CD4-positive, alpha-beta T cell treated with Interleukin-1 beta for 1 hour (primary cell): Measurements from ENCODE around the gene NLGN1.
A peak's percentile ranks its signal among the peaks of the same experiment; 100 is the strongest.
"Not testable (repeated sequence)": the region's sequence is repeated elsewhere in the genome, so short reads cannot be mapped to it uniquely, and the experiment has no call there.

Experiments used
- DNase-seq, 2 donors: peaks; one replicate each; pipeline ENCODE4 v3.0.0-alpha.2; 2020 to 2022

NLGN1 gene

DNA sequence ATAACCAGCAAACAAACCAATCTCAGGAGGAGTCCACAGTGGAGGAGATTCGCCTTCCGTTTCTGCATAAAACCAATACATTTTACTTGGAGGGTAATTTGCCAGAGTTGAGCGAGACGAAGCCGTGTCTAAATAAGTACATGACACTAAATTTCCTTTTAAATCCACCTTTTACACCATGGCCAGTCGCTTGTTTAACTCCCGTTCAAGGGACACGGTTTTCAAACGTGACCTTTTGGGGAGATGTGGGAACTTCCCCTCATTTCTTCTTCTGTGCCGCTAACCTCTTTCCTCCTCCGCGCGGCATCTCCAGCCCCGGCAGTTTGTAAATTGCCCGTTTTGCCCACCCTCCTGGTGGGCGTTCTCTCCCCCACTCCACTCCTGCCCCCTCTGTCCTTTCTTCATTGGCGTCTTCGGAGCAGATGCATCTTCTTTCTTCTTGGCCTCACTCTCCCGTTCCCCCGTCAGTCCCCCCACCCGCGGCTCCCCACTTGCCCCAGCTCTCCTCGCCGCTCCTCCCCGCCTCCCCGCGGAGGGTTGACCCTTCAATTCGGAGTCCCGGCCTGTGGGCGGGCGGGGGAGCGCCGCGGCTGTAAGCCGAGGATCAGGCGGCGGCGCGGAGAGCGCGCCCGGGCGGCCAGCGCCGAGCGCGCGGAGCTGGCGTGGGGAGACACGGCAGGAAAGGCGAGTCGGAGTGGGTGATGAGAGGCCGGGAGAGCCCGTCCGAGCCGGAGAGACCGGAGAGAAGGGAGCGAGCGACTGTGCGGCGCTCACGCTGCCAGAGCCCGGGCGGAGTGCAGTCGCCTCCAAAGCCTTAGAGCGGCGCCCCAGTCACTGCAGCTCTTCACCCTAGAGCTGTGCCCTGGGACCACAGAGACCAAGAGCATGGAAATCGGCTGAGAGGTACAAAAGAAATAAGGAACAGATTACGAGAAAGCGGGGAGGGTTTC, at the start of gene NLGN1:
TSS of gene NLGN1 (plus strand) at position 584 of the 950 bp plus-strand sequence.
- no peak for DNase-seq

DNA sequence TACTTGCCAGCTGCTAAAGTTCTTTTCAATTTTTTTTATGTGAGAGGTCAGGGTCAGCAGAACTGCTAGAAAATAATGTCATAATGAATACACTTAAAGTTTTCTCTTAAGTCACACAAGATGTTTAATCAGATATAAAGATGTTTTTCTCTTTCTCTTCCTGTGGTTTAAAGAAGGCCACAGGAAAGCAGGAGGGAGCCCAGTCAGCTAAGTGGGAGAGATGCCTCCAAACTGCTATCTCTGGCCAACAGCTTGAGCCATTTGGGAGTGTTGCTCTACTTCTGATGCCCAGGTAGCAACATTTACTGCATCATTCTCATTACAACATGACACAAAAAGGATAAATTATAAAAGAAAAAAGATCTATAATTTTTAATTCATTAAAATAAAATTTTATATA, 45.7 kb upstream of the NLGN1 start:
- no peak for DNase-seq

- not testable (repeated sequence) for DNase-seq
Observed at GRCh38 chr3:173353137-173353536, 44.4 kb upstream of the NLGN1 start.

DNA sequence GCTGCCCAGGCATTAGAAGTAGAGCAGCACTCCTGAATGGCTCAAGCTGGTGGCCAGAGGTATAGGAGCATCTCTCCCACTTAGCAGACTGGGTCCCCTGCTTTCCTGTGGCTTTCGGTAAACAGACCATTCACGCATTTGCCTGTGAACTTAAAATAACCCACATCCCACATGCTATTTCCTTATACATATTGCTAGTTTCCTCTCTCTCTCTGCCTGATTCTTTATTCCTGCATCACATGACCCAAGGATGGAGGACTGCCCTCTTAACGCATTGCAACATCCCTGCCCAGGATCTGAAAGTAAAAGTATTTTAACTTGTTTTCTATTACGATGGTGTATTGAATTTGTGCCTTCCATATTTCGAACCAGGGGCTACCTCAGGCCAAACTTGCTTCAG, 43.4 kb upstream of the NLGN1 start:
- DNase-seq = no peak

DNA sequence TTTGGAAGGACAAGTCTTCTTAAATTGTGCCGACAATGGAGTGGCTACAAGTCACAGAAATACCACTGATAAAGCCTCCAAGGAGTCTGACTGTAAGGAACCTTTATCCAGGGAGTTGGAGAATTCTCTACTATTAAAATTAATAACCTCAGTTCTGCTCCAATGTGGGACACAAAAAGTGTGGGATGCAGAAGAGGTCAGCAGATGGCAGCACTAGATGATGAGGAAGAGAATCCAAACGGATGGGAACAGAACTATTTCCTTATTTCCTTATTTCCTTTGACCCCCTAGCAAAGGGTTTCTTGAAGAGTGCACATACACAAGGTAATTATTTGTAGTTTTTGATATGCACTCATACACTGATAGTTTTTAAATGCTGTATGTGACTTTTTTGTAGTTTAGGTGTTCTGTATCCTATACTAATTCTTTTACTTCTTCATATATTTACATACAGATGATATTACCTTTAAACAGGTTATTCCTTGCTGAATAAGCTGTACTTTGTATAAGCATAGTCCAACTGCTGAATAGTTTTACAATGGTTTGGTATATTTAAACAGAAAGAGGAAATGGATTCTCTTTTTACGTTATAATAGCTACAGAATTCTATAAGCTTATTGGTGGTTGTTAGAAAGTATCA, 25.6 kb upstream of the NLGN1 start:
- no peak for DNase-seq

DNA sequence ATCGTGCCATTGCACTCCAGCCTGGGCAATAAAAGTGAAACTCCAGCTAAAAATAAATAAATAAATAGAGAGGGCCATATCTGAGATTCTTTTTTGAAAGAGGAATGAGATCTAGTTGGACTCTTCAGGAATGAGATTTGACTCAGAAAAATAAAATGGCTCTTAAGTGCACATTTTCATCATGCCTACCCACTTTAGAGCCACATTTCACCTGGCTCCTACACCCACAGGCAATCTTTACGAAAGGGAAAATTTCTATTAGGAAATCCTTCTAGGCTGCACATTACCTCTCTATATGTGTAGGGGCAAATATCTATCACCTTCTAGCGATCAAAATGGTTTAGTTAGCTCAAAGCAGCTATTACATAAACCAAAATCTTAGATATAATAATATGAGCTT, 16.9 kb upstream of the NLGN1 start:
- DNase-seq = no peak

- not testable (repeated sequence) for DNase-seq
Observed at GRCh38 chr3:173381936-173382335, 15.6 kb upstream of the NLGN1 start.

DNA sequence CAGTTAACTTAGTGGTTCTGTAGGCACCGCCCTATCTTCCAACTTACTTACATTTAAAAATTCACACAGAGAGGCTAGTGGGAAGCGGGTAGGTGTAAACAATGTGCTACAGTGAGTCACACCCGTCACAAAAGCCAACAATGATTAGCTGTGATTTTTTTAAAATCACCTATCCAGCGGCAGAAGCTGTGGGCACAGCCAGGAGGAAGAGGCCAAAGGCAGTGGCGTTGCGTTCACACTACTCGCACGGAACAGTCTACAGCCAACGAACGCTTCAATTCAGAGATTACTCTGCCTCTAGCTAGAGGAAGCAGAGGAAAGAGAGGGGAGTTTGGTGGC, 2.5 kb upstream of the NLGN1 start:
- DNase-seq = no peak

DNA sequence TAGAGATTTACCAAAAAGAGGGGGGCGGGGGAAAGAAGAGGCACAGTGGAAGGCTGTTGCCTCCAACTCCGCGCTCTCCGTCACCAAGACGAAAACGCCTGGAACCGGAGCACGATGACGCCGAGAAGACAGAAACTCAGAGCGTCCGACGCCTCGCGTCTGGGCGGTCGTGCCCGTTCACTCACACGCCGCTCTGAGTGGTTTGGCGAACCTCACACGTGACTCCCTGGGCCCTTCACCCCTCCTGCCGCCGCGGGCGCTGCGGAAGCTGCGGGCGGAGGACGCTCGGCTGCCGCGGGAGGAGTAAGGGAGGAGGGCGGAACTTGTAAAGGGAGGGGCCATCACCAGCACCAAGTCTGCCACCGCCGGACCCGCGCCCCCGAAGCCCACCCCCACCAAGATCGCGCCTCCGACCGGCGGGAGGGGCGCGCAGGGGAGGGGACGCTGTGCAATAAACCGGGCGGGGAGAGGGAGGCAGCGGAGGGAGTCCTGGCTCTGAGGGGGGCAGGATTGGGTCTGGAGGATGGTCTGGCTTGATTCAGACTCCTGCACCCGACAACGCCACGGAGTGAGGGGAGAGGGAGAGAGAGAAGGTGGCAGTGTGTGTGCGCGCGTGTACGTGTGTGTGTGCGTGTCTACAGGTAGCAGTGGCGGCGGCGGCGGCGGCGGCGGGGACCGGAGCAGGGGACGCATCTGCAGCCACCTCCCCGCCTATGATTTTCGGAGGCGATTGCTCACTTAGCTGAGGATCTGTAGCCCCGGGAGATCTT, 1.9 kb upstream of the NLGN1 start:
- DNase-seq = peak; percentile 33 to 62

- no peak for DNase-seq
Observed at GRCh38 chr3:173396191-173397041, 1.1 kb upstream of the NLGN1 start.

- no peak for DNase-seq
Observed at GRCh38 chr3:173398111-173398479, 551 bp downstream of the NLGN1 start.

GRCh38 chr3:173399044-173399443, 1.5 kb downstream of the NLGN1 start:
- DNase-seq = no peak

DNA sequence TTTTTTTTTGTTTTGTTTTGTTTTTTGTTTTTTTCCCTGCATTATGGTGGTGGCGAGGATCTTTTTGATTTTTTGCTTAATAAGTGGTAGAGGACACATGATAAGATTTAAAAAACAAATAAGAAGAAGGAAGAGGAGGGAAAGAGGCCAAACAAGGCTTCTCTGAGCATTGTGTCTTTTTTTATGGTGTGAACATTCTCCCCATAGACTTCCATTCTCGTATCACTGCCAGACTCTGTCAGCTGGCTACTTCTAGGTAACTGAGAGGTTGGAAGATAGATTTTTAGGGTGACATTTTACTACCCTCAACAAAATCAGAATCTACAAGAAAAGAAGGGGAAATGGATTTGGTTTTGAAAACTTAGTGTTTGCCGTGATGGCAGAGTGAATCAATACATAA, 3.8 kb downstream of the NLGN1 start:
- no peak for DNase-seq

- no peak for DNase-seq
Observed at GRCh38 chr3:173402656-173403055, 5.1 kb downstream of the NLGN1 start.

- no peak for DNase-seq
Observed at GRCh38 chr3:173403376-173403775, 5.8 kb downstream of the NLGN1 start.

DNA sequence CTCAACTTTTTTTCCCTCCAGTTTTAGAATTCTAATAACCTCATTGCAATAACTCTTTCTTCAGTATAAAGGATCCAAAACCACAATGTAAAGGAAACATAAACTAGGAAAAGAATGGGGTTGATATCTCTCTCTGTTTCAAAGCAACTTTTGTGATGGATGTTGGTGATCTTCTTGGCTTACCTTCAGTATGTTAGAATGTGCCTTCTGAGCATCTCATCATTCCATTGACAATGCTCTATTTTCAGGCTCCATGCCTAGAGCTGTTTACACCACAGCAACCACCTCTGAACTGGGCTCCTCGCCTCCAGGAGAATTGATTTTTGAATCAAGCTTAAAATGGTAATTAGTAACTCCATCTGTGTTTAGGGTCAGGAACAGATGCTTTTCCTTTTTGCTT, 6.6 kb downstream of the NLGN1 start:
- no peak for DNase-seq

DNA sequence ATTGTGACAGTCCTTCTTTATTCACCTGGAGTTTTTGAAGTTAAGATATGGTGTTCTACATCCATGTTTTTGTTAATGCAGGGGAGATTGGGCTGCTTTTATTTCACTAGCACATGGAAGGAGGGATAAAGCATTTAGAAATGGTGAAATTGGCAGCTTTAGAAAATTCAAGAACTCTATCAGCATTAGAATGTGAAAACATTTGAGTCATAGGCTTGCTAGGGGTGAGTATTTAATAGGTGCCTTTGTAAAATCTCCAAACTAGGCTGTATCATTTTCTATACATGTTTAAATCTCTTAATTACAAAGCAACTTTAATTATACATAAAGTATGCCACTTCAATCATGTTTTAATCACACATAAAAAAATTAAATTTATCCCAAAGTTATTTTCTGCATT, 12.9 kb downstream of the NLGN1 start:
- DNase-seq = no peak

DNA sequence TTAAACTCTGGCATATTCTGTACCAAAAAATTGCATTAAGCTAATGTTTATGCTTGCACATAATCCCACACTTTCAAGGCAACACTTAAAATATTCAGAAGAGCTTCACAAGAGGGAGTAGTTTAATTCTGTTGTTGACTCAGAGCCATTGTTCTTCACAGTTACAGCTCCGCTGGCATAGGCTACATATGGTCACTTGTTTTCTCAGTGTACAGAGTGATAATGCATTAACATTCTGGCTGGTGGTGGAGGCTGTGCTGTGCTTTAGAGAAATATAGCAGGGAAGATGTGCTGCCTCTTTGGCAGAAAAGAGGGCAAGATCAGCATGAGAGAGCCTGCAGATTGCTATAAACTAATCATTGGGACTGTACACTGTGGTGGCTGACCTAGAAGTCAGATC, 13.3 kb downstream of the NLGN1 start:
- no peak for DNase-seq

GRCh38 chr3:173411375-173411973, 13.9 kb downstream of the NLGN1 start:
- DNase-seq = no peak

GRCh38 chr3:173416070-173416469, 18.5 kb downstream of the NLGN1 start:
- DNase-seq = no peak

DNA sequence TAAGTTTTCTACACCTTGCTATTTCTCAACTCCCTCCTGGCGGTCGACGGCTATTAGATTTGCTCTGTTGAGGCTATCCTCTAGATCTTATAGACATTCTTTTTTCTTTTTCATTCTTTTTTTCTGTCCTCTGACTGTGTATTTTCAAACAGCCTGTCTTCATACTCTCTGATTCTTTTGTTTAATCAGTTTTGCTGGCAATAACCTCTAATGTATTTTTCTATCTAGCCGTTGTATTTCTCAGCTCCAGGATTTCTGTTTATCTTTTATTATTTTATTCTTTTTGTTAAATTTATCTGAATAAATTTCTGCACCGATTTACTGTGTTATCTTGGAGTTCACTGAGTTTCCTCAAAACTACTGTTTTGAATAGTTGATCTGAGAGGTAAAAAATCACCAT, 31.5 kb downstream of the NLGN1 start:
- DNase-seq = no peak

DNA sequence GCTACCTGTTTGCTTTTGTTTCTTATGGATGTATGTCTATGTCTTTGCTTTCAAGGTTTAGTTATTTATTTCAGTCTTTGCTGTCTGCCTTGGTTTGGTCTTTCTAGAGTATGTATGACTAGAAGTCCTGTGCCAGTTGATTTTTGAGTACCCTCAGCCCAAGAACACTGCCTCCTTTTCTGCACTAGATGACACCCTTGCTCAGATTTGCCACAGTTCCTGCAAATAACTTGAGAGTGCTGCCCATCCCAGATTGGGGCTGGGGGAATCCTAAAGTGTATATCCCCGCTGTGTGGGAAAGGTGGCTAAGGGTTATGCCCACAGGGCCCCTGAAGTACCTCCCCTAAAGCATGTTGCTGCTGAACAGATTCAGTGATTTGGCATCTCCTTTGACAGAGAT, 32.0 kb downstream of the NLGN1 start:
- DNase-seq = no peak
